HEK293 (cell line): Measurements from ENCODE around the gene NFIX.

ENCODE experiments used
- ZNF138 ChIP-seq: fragments of 450-650 bp; formaldehyde crosslinking; IDR thresholded peaks from 2 replicates; pipeline ENCODE4 v1.5.1; 2016; ENCODE audit warnings: missing biosample characterization, missing genetic modification characterization, borderline replicate concordance
- ZNF146 ChIP-seq: fragments of 450-650 bp; formaldehyde crosslinking; IDR thresholded peaks from 2 replicates; pipeline ENCODE4 v1.5.1; 2016; ENCODE audit warnings: missing biosample characterization, missing genetic modification characterization

GRCh38 chr19:13062317-13062716, 67.0 kb downstream of the NFIX start:
- TF ChIP-seq ZNF138 (tag by site-specific recombination) (no peak), ZNF146 (no peak)
